Activated CD8-positive, alpha-beta memory T cell treated with anti-CD3 and anti-CD28 coated beads for 24 hours (primary cell): ENCODE data around the gene CYP4F22.

Experiments
- DNase-seq: peaks from one replicate; pipeline ENCODE4 v3.0.0-alpha.2; 2020

CYP4F22 gene

GRCh38 chr19:15583346-15583745 lies 75.0 kb downstream of the CYP4F22 start:
- DNase-seq, result peak; percentile 42

GRCh38 chr19:15584095-15584494 lies 75.8 kb downstream of the CYP4F22 start:
- DNase-seq, result peak; percentile 54

GRCh38 chr19:15584541-15585115 lies 76.3 kb downstream of the CYP4F22 start:
- DNase-seq, result peak; percentile 95

- DNase-seq, result peak; percentile 32
These were observed 79.3 kb downstream of the CYP4F22 start for GRCh38 chr19:15587663-15588062.

- no peak for DNase-seq
These were observed 79.9 kb downstream of the CYP4F22 start for GRCh38 chr19:15588265-15588664.

- DNase-seq, result peak; percentile 17
These were observed 81.6 kb downstream of the CYP4F22 start for GRCh38 chr19:15589760-15590451.

- no peak for DNase-seq
These were observed 83.5 kb downstream of the CYP4F22 start for GRCh38 chr19:15591796-15592195.

GRCh38 chr19:15592506-15592905 lies 84.2 kb downstream of the CYP4F22 start:
- peak; percentile 19 for DNase-seq

- peak; percentile 13 for DNase-seq
These were observed 85.4 kb downstream of the CYP4F22 start for GRCh38 chr19:15593766-15594165.

- DNase-seq, result peak; percentile 11
These were observed 86.7 kb downstream of the CYP4F22 start for GRCh38 chr19:15595069-15595468.
